ENCODE data around the gene SPTSSB.

GRCh38 chr3:161305095-161305991 lies 66.0 kb downstream of the SPTSSB start:
- TF ChIP-seq, protein P1, sequence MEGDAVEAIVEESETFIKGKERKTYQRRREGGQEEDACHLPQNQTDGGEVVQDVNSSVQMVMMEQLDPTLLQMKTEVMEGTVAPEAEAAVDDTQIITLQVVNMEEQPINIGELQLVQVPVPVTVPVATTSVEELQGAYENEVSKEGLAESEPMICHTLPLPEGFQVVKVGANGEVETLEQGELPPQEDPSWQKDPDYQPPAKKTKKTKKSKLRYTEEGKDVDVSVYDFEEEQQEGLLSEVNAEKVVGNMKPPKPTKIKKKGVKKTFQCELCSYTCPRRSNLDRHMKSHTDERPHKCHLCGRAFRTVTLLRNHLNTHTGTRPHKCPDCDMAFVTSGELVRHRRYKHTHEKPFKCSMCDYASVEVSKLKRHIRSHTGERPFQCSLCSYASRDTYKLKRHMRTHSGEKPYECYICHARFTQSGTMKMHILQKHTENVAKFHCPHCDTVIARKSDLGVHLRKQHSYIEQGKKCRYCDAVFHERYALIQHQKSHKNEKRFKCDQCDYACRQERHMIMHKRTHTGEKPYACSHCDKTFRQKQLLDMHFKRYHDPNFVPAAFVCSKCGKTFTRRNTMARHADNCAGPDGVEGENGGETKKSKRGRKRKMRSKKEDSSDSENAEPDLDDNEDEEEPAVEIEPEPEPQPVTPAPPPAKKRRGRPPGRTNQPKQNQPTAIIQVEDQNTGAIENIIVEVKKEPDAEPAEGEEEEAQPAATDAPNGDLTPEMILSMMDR (conservative IDR thresholded peaks at IDR 0.05; ENCODE audit: low read length), result peak; percentile 88
- TF ChIP-seq EZH2phosphoT487 (IDR thresholded peaks at IDR 0.05; ENCODE audit: borderline replicate concordance, low read depth, low read length), result no peak
